ENCODE results near the gene KCNG2. TPM values are rescaled to one million over a fixed set of nuclear protein-coding genes. Genes with fewer than 3 reads are reported as not detected.

The KCNG2 gene
- total and polyA plus RNA-seq, 10 of the 15 experiments (the other 5 are each of a cell fraction or from before 2014, with no cell fraction given), result 0.20 to 0.23 TPM; not detected in 8

DNA sequence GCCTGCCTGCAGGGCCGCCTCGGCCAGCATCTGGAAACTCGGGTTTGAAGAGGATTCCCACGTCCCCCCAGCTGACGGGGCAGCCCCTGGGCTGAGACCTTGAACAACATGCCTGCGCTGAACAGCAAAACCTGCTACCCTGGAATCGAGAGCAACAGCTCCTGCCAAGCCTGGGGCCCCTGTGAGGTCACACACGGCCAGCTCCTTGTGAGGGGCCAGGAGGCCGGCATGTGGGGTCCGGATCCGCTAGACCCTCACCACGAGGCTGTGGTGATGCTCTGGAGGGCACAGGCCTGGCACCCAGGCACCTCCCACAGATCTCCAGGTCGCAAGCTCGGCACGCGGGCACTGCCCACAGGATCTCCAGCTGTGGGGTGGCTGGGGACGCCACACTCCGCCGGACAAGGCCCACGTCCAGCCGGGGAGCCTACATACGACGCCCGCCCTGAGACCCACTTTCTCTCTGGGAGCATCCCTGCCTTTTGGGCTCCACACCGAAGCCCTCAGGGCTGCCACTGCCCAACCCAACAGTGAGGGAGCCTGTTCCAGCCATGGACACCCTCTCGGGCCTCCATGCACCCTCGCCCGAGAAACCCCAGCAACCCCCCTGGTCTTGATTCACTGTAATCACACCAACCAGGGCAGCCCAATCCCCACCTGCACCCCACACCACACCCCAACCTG lies 119.6 kb downstream of the KCNG2 start:
- Histone ChIP-seq H3K9me3 (replicated peaks; ENCODE audit: control insufficient read depth, insufficient read depth, low read length) (peaks cover 5% of the 10 kb centered on the region; the same call in 1 of the 3 replicates), H2AFZ (ENCODE audit: control insufficient read depth, low read depth, low read length) (no peak overlapping the region), H3K4me1 (ENCODE audit: control insufficient read depth, insufficient read depth, low read length) (no peaks in the 10 kb centered on the region), H3K79me2 (ENCODE audit: control insufficient read depth, insufficient read depth, low read length) (no peaks in the 10 kb centered on the region), H3K9ac (ENCODE audit: control insufficient read depth, insufficient read depth, low read length) (no peak overlapping the region), H3K36me3 (ENCODE audit: control insufficient read depth in 2 of 2, insufficient read depth in 2 of 2, low read length in 1 of 2) (peaks cover 0 to 23% of the 10 kb centered on the region in 2 experiments; a peak in 3 of 4 replicates), H3K4me3 (no peak overlapping the region), H3K4me2 (ENCODE audit: control insufficient read depth, insufficient read depth) (no peak overlapping the region), H3K27ac (ENCODE audit: control insufficient read depth, insufficient read depth) (no peak overlapping the region), H4K20me1 (ENCODE audit: control insufficient read depth, insufficient read depth) (no peaks in the 10 kb centered on the region), H3K27me3 (replicated peaks in 1 of 2; ENCODE audit: control insufficient read depth in 2 of 2, insufficient read depth in 2 of 2, low read length in 1 of 2) (no peaks in the 10 kb centered on the region)
- intact Hi-C loops (cut with micrococcal nuclease; ENCODE audit: unreplicated experiment) (no loop called here), in situ Hi-C loops (cut with MboI) (no loop called here)
- SMC1A ChIA-PET (ENCODE audit: uncharacterized antibody, unreplicated experiment), result no interaction called here
- ATAC-seq (no peak), FAIRE-seq (no peak), DNase-seq (ENCODE audit: low read depth, low spot score) (no peak)
- RAD21 ChIA-PET (ENCODE audit: unreplicated experiment), result no interaction called here
- CTCF ChIA-PET, result no interaction called here
- POLR2A ChIA-PET, result no interaction called here
- WGBS (ENCODE audit: insufficient coverage, insufficient replicate concordance, low lambda C conversion rate, missing lambda C conversion rate), result 96% methylated on average over 28 of the region's 28 CpGs
- no TSS peak for BruUV-seq (replicated peaks)
- TF ChIP-seq IKZF2 (IDR thresholded peaks at IDR 0.05) (no peak), ZZZ3 (IDR thresholded peaks at IDR 0.05; ENCODE audit: control insufficient read depth, insufficient read length, low read depth) (no peak), E4F1 (IDR thresholded peaks at IDR 0.05; ENCODE audit: borderline replicate concordance, partially characterized antibody) (no peak), POU2F2 (IDR thresholded peaks at IDR 0.05; ENCODE audit: borderline replicate concordance, low read depth, low read length) (no peak), ATF2 (IDR thresholded peaks at IDR 0.05; ENCODE audit: low read length) (no peak), FOXM1 (IDR thresholded peaks at IDR 0.05; ENCODE audit: low read depth, low read length) (no peak), CREB1 (IDR thresholded peaks at IDR 0.05; ENCODE audit: low read depth) (no peak), HCFC1 (IDR thresholded peaks at IDR 0.05; ENCODE audit: low read length) (no peak), CBFB (IDR thresholded peaks at IDR 0.05; ENCODE audit: low read depth) (no peak)
- TF ChIP-seq, protein P1, sequence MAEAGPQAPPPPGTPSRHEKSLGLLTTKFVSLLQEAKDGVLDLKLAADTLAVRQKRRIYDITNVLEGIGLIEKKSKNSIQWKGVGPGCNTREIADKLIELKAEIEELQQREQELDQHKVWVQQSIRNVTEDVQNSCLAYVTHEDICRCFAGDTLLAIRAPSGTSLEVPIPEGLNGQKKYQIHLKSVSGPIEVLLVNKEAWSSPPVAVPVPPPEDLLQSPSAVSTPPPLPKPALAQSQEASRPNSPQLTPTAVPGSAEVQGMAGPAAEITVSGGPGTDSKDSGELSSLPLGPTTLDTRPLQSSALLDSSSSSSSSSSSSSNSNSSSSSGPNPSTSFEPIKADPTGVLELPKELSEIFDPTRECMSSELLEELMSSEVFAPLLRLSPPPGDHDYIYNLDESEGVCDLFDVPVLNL (IDR thresholded peaks at IDR 0.05; ENCODE audit: low read depth, low read length), result no peak
- TF ChIP-seq, protein P2, sequence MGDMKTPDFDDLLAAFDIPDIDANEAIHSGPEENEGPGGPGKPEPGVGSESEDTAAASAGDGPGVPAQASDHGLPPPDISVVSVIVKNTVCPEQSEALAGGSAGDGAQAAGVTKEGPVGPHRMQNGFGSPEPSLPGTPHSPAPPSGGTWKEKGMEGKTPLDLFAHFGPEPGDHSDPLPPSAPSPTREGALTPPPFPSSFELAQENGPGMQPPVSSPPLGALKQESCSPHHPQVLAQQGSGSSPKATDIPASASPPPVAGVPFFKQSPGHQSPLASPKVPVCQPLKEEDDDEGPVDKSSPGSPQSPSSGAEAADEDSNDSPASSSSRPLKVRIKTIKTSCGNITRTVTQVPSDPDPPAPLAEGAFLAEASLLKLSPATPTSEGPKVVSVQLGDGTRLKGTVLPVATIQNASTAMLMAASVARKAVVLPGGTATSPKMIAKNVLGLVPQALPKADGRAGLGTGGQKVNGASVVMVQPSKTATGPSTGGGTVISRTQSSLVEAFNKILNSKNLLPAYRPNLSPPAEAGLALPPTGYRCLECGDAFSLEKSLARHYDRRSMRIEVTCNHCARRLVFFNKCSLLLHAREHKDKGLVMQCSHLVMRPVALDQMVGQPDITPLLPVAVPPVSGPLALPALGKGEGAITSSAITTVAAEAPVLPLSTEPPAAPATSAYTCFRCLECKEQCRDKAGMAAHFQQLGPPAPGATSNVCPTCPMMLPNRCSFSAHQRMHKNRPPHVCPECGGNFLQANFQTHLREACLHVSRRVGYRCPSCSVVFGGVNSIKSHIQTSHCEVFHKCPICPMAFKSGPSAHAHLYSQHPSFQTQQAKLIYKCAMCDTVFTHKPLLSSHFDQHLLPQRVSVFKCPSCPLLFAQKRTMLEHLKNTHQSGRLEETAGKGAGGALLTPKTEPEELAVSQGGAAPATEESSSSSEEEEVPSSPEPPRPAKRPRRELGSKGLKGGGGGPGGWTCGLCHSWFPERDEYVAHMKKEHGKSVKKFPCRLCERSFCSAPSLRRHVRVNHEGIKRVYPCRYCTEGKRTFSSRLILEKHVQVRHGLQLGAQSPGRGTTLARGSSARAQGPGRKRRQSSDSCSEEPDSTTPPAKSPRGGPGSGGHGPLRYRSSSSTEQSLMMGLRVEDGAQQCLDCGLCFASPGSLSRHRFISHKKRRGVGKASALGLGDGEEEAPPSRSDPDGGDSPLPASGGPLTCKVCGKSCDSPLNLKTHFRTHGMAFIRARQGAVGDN (IDR thresholded peaks at IDR 0.05), result no peak

Data from GM12878 (cell line).